Fibroblast of skin of abdomen (primary cell): ENCODE results near the gene TXLNB.
"Not testable (repeated sequence)": the region's sequence is repeated elsewhere in the genome, so short reads cannot be mapped to it uniquely, and the experiment has no call there.

Source experiments
- DNase-seq: peaks from one replicate; pipeline ENCODE4 v3.0.0-alpha.2; 2013

Gene TXLNB

DNA sequence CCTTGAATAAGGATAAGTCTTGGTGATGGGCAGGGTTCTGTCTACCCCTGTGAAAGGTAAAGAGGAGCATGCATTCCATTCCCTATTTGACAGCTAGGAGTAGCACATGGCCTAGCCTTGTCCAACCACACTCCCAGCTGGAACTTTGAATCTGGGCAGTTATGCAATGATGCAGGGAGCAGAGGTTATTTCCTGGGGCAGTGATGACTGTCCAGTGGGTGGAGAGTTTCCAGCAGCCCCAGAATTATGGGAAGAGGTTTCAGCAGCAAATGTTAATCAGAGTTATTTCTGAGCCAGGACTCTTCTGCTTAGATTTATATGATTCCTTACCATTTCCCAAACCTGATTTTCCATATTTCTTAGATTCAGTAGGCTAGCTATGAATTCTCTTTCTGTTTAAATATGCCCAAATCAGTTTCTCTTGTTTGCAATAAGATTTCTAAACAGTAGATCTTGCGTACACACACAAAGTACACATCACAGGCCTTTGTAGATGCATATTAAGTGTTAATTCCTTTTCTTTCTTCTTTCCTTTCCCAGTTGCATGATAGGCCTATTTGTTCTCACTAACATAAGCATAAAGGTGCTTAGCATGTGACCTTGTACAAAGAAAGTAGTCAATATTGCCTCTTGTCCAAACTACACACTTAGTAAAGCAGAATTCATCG lies 17.3 kb upstream of the TXLNB start:
- peak; percentile 18 for DNase-seq

DNA sequence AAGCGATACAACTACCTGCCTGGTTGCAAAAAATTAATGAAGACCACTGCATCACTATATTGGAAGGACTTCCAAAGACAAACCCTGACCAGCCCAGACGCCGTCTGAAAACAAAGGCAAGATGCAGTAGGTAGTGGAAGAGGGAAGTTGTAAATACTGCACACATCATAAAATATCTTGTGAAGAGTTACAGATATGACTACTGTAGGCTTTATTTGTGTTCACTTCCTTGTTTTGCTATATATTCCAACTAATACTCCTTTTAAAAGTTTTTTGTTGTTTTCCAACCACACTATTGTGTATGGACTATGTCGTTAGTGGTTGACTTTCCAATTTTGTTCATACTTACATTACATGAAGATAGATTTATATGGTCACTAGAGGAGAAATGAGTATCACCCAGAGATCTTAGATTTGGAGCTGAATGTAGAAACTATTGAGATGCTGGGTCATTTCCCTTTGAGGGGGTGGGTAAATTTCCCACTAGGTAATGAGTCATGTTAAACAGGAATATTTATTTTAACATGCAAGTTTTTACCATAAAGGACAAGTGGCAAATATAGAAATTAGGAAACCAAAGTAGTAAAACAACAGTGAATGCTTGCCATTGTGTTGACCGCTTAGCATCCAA lies 16.6 kb upstream of the TXLNB start:
- DNase-seq: no peak

DNA sequence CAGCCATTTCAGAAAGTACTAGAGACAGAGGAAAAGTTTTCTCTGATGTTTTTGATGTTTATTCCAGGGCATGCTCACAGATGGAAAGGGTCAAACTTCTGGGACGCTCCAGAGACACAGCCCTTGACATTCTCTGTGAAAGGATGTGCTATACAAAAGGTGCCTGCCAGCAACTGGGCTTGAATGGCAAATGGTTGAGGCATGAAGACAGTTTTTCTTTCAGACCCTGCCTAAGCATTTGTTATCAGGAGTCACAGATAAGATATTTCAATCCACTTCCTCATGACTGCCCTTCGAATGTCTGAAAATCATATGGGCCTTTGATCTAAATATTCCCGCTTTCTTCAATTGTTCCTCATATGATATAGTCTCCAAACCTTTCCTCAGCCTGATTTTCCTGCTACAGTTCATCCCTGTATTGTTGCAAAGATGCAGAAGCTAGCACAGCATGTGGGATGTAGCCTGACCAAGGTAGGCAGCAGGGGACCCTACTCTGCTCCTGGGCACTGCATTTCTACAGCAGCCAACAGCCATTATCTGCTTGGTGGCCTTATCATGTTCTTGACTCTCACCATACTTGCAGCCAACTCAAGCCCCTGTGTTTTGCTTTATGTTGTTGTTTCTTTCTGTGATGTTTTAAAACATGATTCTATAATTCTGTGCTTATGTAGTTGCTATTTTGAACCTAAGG lies 14.6 kb upstream of the TXLNB start:
- no peak for DNase-seq

GRCh38 chr6:139303185-139303584 lies 11.4 kb upstream of the TXLNB start:
- DNase-seq: peak; percentile 22

DNA sequence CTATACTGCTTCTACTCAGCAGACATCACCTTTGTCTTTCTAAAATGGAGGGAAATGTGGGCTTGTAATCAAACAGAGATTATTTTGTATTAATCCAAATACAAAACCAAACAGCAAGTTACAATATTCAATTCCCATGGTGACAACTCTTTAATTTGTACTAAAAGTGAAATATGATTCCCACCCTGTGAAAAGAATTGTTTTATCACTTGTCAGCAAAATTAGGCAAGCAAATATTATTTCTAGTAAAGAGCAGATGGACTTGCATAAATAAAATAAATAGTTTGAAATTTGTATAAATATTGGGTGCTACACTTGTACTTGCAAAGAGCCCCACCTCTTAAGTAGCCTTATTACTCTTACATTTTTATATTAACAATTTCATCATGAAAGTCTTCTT lies 6.1 kb upstream of the TXLNB start:
- DNase-seq: no peak

DNA sequence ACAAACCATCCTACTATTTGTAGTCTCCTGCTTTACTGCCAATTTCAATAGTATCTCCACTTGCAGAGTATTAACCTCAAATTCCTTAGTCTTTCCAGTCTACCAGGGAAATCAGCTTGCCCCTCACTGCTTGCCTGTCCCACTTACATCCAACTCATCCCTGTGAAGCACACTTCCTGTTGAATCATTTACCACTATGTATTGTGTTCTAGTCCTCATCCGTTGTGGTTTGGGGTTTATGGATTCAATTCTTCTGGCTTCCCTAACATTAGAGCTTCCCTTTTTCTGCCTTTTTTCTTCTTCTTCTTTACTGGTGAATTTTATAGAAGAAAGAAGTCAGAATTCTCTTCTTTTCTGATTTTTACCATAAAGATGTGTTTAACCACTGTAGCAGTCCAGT lies 5.1 kb upstream of the TXLNB start:
- DNase-seq: peak; percentile 79

DNA sequence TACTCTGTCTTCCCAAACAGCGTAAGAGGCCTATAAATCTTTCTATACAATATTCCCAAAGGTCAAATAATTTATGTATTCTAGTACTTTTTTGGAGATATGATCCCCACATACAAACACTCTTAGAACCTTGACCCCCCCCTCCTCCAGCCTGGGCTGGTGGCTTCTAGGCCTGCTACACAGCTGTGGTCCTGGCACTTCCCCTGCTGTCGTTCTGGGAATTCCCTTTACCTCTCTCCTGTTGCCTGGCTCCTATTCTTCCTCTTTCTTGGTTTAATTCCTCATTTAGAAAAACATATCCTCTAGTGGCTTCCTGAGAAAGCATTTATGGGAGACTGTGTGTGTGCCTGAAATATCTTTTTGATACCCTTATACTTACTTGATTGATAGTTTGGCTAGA lies 4.1 kb upstream of the TXLNB start:
- no peak for DNase-seq

GRCh38 chr6:139294090-139294489 lies 2.3 kb upstream of the TXLNB start:
- DNase-seq: no peak

DNA sequence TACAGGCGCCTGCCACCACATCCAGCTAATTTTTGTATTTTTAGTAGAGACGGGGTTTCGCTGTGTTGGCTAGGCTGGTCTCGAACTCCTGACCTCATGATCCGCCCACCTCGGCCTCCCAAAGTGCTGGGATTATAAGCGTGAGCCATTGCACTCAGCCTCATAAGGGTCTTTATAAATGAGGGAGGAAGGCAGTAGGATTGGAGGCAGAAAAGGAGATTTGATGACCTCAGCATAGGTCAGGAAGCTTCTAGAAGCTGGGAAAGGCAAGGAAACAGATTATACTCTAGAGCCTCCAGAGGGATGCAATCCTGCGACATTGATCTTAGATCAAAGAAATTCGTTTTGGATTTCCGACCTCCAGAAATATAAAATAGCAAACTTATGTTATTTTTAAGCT lies 1.4 kb upstream of the TXLNB start:
- DNase-seq: not testable (repeated sequence)

DNA sequence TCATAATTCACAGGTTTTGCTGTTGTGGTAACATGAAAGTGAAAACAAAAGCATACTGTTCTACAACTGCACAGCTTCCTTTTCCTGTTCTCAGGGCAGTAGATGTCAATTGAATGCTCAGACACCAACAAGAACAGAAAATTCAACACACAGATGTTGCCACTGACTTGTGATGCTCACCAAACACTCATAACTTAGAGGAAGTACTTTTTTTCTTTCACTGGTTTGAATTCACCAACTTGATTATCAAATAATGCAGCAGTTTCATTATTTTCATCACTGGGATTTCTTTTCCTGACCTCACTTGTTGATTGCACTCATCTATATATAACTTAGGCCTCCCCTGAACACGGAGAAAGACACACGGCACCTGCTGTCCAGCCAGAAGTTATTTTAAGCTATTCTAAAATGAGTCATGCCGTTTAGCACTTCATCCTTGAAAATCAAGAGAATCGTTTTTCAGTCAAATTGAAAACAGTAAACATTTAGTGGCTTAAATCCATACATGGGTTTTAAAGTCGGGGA lies 949 bp downstream of the TXLNB start:
- DNase-seq: peak; percentile 18

DNA sequence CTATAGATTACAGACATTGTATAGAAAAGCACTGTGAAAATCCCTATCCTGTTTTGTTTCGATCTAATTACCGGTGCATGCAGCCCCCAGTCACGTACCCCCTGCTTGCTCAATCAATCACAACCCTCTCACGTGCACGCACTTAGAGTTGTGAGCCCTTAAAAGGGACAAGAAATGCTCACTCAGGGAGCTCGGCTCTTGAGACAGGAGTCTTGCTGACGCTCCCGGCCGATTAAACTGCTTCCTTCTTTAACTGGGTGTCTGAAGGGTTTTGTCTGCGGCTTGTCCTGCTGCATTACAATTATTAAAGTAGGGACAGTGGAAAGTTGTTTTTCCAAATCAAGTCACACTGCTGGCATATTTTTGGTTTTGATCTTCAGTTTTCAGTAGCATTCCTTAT lies 2.6 kb downstream of the TXLNB start:
- no peak for DNase-seq

DNA sequence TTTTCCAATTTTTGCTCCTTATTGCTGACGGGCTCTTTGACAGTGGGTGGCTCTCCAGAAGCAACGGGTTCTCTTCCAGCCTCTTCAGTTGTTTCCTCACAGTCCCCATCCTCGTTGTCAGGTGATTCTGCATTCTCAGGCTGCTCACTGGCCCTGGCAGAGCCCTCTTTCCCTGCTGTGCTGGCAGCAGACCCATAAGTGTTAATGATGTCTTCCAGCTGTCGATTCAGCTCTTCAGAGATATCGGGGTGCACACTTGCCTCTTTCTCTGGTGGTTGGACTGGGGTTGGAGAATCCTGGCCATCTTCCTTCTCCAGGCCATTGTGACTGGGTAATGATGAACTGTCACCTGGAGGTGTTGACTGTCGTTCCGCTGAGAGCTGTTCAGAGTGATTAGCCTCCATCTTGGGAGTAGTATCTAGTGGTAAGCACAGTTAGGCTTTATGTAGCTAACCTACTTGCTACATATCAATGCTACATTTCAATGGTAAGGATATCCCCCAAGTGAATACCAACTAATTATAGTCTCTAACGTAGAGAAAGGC lies 3.2 kb downstream of the TXLNB start:
- no peak for DNase-seq

DNA sequence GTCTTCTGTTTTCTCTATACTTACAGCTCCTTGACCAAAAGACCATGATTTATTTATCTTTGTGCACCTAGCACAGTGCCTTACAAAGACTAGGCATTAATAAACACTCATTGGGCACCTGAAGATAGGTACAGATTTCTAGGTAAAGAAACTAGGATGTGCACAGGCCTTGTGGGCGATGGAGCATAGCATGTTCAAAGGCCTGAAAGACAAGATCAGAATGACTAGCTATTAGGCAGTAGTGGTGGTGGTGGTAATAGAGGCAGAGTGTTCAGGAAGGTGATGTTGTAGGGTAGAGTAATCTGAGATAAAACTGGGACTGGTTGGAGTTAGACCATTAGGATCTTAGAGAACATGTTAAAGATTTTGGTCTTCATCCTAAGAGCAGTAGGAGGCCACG lies 3.9 kb downstream of the TXLNB start:
- DNase-seq: no peak

- not testable (repeated sequence) for DNase-seq
Measured at GRCh38 chr6:139286438-139286837, 5.4 kb downstream of the TXLNB start.

- no peak for DNase-seq
Measured at GRCh38 chr6:139285590-139285989, 6.2 kb downstream of the TXLNB start.

GRCh38 chr6:139284789-139285188 lies 7.0 kb downstream of the TXLNB start:
- DNase-seq: no peak

DNA sequence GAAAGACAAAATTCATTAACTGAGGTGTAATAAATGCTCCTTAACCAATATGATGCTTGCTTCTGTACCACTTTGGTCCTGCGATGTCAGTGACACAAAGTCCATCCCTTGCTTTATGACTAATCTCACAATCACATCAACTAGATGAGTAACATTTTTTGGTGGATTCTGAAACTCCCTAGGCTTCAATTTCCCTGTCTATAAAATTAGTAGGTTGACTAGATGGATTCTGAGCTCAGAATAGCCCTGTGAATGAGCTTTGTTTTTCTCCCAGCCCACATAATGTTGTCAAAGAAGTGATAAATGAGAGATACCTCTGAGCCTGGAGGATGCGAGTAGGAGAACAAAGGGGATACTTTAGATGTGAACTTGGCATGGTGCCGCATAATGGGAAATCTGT lies 9.1 kb downstream of the TXLNB start:
- DNase-seq: no peak

DNA sequence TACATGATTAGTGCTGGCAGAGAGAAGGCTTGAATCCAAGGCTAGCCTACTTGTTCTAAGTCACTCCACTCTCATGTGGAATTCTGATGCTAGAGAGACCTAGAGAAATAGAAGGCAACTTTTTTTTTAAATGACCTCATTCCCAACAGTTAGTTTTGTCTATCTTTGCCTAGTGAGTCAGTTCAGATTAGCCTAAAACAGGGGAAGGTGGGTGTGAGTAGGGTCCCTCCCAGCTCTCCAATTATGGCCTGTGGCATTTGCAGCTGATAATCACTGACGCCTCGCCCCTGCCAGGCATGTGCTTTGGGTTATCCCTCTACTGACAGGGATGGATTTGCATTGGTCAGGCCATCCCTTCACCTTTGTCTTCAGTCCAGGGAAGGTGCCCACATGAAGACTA lies 13.6 kb downstream of the TXLNB start:
- no peak for DNase-seq

DNA sequence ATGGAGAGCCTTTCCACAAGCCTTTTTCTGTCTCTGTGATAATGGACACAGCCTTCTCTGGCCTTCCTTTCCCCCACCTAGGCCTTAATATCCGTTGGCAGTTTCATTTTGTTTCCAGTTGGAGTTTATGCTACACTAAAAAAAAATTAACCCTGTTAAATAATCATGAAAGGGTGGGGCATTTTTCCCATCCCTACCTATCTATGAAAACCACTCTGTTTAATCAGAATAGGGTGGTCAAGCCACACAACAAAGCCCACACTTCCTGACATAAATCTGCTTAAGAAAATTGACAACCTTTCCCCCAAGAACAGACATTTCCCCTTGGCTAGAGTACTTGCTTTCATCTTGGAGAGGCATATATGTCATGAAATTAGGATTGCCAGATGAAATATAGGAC lies 14.2 kb downstream of the TXLNB start:
- DNase-seq: no peak

- DNase-seq: no peak
Measured at GRCh38 chr6:139277161-139277560, 14.6 kb downstream of the TXLNB start.

GRCh38 chr6:139275279-139276055 lies 16.3 kb downstream of the TXLNB start:
- no peak for DNase-seq

- DNase-seq: peak; percentile 65
Measured at GRCh38 chr6:139271056-139271455, 20.7 kb downstream of the TXLNB start.

DNA sequence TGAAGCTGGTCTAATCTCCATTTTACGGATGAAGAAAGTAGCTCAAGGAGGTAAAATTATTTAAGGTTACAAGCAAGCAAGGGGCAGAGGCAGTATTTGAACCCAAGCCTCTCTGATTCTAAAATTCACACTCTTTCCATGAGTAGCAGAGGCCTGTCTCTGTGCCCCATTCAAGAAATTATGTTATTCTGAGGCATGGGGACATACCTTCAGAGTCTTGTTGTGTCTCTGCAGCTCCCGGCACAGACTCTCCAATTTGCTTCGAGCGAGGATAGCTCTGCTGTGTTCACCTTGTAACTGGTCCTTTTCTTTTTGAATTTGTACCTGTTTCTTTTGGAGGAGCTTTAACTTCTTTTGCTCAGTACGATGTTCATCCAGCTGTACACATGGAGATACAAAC lies 21.5 kb downstream of the TXLNB start:
- DNase-seq: no peak
